Mammary epithelial cell (primary cell): Measurements from ENCODE around the gene PCSK5.

Experiments
- EZH2 ChIP-seq: IDR thresholded peaks from 2 replicates; pipeline ENCODE4 v1.6.1; 2012; ENCODE audit warnings: low read length, inconsistent platforms, borderline replicate concordance
- TF ChIP-seq, protein P1 (sequence below), 2 donors: IDR thresholded peaks in 1 of 2; conservative IDR thresholded peaks in 1 of 2; 2 replicates each; pipeline ENCODE4 v1.5.1; 2011 to 2012; ENCODE audit warnings: inconsistent platforms in 2 of 2, low read length in 2 of 2, mild to moderate bottlenecking in 2 of 2, control low read depth in 1 of 2, low read depth in 1 of 2; ENCODE audit not compliant: insufficient read depth in 1 of 2; ENCODE audit errors: extremely low read depth in 1 of 2

DNA sequence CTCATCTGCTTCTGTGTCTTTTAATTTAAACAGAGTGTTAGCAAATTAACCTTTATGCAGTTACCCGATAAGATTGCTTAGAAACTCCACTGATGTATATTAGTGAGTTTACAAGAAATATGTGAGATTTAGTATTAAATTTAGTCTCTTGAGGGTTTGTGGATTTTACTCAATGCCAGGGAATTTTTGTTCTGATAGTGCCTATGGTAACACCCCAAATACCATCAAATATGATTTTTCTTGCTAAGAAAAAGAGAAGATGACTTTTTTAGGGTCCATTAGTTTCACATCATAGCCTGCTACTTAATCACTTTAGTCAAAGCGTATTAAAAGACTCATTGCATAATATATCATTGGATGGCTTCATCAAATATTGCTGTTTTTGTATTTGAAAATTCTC lies 224.9 kb downstream of the PCSK5 start:
- TF ChIP-seq EZH2, result no peak
- TF ChIP-seq, protein P1, sequence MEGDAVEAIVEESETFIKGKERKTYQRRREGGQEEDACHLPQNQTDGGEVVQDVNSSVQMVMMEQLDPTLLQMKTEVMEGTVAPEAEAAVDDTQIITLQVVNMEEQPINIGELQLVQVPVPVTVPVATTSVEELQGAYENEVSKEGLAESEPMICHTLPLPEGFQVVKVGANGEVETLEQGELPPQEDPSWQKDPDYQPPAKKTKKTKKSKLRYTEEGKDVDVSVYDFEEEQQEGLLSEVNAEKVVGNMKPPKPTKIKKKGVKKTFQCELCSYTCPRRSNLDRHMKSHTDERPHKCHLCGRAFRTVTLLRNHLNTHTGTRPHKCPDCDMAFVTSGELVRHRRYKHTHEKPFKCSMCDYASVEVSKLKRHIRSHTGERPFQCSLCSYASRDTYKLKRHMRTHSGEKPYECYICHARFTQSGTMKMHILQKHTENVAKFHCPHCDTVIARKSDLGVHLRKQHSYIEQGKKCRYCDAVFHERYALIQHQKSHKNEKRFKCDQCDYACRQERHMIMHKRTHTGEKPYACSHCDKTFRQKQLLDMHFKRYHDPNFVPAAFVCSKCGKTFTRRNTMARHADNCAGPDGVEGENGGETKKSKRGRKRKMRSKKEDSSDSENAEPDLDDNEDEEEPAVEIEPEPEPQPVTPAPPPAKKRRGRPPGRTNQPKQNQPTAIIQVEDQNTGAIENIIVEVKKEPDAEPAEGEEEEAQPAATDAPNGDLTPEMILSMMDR (conservative IDR thresholded peaks at IDR 0.05 in 1 of 2, IDR thresholded peaks at IDR 0.05 in 1 of 2; ENCODE audit: extremely low read depth in 1 of 2, insufficient read depth in 1 of 2, low read depth in 1 of 2, low read length in 2 of 2), result no peak
